Left kidney (tissue), 8 donors: ENCODE results near the gene NUTM2D. TPM values are rescaled to one million over a fixed set of nuclear protein-coding genes. Genes with fewer than 3 reads are reported as not detected.
A peak's percentile ranks its signal among the peaks of the same experiment; 100 is the strongest.
"Not testable (repeated sequence)": the region's sequence is repeated elsewhere in the genome, so short reads cannot be mapped to it uniquely, and the experiment has no call there.

Source experiments
- DNase-seq: peaks from one replicate; pipeline ENCODE4 v3.0.0-alpha.2; 2013
- long read RNA-seq, 8 donors: transcript quantifications; one replicate each; lab custom pipeline, GENCODE V29; 2026
- polyA plus RNA-seq: library from polyadenylated mRNA; unstranded; fragments of 120-200 nt; gene quantifications from one replicate; pipeline ENCODE4 v1.2.1, GENCODE V29; 2013; ENCODE audit not compliant: insufficient read length

NUTM2D gene
- polyA plus RNA-seq, result 12.7 TPM
- long read RNA-seq, donor 1, result 0 reads
- long read RNA-seq, donor 2, result 0 reads
- long read RNA-seq, donor 3, result 0 reads
- long read RNA-seq, donor 4, result 0 reads
- long read RNA-seq, donor 5, result 0 reads
- long read RNA-seq, donor 6, partial matches to known transcripts, result 0 of 2 reads
- long read RNA-seq, donor 6, other reads (novel, unspliced or antisense), result 0 of 2 reads
- long read RNA-seq, donor 7, result 0 reads
- long read RNA-seq, donor 8, result 0 reads

- not testable (repeated sequence) for DNase-seq
Observed at GRCh38 chr10:87357444-87357843, at the start of gene NUTM2D. Gene NUTM2D, plus strand, starts transcription at chr10:87357744. Its CDS starts 522 bp downstream, at chr10:87358266.

DNA sequence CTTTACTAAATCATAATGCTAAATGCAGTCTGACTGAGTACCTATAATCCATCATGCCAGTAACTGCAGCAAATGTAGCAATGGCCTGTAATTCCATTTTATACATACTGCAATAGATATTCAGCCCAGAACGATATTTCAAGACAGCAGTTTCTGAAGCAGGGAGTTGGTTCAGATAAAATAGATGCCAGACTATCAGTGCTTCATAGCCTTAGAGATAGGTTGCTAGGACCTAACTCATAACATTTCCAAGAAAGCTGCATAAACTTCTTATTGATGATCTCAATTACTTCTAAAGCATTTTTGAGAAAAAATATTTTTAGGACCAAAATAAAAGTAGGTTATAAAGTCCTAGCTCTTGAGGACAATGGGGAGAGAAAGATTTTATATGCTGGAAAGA is 48.8 kb upstream of the NUTM2D start:
- not testable (repeated sequence) for DNase-seq

DNA sequence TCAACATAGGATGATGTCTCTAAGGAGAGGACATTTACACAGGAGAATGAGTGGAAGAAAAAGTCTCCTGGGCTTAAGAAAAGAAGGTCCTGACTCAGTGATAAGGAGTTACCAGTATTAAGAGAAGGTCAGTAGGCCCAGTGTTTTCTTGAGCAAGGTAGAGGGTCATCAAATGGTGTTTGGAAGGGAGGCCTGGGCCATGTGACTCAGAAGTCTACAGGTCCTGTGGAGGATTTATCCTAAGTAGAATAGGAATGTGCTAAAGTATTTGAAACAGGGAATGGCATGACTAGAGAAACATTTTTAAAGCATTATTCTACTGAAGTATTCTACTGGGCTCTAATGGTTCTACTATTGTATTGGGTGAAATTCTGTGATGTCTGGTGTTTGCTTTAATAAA is 47.9 kb upstream of the NUTM2D start:
- DNase-seq, result not testable (repeated sequence)

GRCh38 chr10:87311521-87311920 is 46.0 kb upstream of the NUTM2D start:
- not testable (repeated sequence) for DNase-seq

DNA sequence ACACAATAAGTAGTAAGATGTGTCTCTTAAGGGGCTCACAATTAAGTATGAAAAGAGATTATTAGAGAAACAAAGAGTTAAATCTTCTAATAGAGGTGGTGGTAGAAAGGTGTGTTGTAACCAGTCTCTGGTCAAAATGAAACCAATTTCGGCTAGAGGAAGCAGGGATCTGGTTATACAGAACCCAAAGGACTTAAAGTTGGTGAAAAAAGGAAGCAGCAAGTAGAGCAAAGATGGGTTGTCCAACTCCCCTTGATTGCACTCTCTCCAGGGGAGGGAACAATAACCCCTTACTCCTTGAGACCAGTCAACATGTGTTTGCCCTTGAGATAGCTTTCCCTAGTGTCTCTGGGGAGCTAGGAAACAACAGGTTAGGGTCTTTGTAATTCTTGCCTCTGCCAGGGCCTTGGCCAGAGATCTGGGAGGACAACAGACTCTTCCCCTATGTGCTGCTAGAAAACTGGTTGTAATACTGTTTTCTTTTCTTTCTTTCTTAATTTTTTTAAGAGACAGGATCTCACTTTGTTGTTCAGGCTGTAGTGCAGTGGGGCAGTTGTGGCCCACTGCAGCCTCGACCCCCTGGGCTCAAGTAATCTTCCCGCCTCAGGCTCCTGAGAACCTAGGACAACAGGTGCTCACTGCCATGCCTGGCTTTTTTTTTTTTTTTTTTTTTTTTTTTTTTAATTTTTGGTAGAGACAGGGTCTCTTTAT is 43.7 kb upstream of the NUTM2D start:
- not testable (repeated sequence) for DNase-seq

- DNase-seq, result not testable (repeated sequence)
Observed at GRCh38 chr10:87314360-87314973, 43.1 kb upstream of the NUTM2D start.

DNA sequence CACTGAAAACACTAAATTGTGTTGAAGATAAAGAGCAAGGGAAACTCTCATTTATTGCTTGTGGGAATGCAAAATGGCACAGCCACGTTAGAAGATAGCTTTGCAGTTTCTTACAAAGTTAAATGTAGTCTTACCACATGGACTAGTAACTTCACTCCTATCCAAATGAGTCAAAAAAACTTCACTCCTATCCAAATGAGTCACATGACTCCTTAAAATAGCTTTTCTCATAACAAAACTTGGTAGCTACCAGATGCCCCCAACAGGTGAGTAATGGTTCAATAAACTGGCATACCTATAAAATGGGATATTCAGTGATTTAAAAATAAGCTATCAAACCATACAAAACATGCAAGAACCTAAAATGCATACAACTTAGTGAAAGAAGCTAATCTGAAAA is 36.0 kb upstream of the NUTM2D start:
- DNase-seq, result not testable (repeated sequence)

GRCh38 chr10:87324559-87324958 is 33.0 kb upstream of the NUTM2D start:
- not testable (repeated sequence) for DNase-seq

DNA sequence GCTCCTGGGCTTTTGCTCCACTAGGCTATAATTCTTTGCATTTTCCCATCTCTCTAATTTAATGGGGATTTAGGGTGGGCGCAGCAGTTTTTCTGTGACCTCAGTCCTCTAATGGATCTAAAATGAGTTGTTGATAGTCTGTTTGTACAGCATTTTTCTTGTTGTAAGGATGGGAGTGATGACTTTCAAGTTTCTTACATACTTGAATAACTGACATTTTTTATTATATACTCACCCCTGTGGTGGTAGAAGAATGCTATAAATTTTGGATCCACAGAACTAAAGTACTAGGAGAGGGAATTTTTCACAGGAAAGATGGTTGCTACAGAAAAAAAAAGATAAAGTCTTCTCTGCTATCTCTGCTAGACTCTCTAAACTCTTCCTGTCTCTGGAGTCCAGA is 29.6 kb upstream of the NUTM2D start:
- not testable (repeated sequence) for DNase-seq

DNA sequence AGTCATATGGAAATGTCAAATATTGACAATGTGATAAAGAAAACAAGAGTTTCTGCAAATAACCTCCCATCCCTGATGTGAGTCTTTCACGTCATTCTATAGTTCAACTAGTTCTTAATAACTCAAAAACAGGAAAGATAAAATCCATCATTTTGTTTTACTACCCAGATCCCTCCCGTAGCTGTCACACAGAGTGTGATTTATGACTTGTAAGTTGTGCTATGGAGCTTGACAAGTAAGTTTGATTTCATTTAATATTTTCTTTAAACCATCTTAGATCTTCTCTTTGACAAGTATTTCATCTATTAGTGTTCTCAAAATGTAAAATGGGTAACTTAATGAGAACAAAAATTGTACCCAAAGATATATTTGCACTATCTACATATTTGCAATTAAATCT is 28.4 kb upstream of the NUTM2D start:
- DNase-seq, result not testable (repeated sequence)

- not testable (repeated sequence) for DNase-seq
Observed at GRCh38 chr10:87332687-87333086, 24.9 kb upstream of the NUTM2D start.

DNA sequence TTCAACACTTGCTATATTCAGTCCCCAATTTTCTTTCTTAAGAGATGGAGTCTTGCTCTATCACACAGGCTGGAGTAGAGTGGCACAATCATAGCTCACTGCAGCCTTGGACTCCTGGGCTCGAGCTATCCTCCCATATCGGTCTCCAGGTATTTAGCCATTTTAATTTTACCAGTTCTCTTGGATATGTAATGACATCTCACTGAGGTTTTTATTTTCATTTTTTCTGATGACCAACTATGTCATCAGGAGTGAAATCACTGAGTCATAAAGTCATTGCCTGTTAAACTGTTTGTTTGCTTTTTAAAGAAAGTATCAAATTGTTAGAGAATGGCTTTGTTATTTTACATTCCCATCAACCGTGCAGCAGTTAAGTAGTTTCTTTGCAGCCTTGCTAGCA is 17.1 kb upstream of the NUTM2D start:
- DNase-seq, result not testable (repeated sequence)

- not testable (repeated sequence) for DNase-seq
Observed at GRCh38 chr10:87341546-87342142, 15.9 kb upstream of the NUTM2D start.

- peak; percentile 77 for DNase-seq
Observed at GRCh38 chr10:87342249-87342710, 15.3 kb upstream of the NUTM2D start.

DNA sequence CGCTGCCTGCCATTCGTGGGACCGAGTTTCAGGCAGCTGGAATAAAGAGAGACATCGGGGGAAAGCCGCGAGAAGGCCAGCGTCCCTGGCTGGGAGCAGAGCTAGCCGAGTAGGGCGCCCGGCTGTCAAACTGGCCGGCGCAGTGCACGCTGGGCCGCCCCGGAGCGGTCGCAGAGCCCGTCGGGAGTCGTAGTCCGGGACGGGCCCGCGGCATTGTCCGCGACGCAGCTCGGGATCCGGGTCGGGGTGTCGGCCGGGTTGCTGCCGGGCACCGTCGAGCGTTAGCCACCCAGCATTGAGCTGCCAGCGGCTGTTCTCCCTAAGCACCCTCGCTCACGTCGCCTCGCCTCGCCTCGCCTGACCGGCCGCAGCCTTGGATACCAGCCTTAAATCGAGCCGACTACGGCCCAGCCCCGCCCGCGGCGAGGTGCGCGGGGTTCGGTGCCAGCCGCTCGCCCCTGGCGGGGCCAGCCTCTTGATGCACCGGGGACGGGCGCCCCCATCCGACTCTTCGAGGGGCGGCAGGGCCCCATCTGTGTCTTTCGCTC is 14.8 kb upstream of the NUTM2D start:
- DNase-seq, result peak; percentile 73

GRCh38 chr10:87345743-87346142 is 11.8 kb upstream of the NUTM2D start:
- not testable (repeated sequence) for DNase-seq

- not testable (repeated sequence) for DNase-seq
Observed at GRCh38 chr10:87350161-87350560, 7.4 kb upstream of the NUTM2D start.

DNA sequence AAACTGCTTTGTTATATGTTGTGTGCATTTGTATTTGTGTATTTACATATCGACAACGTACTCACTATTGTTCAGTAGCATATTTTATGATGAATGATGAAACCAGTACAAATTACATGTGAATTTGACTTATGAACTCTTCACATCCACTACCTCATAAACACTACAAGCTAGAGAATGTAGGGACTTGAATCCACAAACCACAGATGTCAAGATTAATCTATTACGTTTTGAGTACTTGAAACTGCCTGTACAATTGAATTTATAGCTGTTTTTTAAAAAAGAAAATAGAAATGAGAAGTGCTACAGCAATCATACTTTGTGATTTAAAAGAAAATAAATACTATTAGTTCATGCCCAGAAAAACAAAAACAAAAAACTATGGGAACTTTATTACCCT is 4.7 kb upstream of the NUTM2D start:
- DNase-seq, result not testable (repeated sequence)

DNA sequence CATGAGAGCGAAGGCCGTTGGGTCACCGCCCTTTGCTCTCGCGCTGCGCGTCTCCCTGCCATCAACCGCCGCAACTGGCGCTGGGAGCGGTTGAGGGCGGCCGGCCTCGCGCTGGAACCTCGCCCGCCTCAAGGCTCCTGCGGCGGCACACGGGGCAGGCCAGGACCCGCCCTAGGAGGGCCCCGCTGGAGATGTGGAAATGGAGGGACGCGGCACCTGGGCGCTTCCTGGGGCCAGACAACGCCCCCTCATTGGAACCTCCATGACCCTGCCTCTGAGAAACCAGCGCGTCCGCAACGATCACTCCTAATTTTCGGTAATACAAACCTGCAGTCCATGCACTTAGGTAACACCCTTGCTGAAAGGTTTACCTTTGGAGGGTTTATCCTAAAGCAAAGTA is 2.4 kb upstream of the NUTM2D start:
- DNase-seq, result not testable (repeated sequence)

DNA sequence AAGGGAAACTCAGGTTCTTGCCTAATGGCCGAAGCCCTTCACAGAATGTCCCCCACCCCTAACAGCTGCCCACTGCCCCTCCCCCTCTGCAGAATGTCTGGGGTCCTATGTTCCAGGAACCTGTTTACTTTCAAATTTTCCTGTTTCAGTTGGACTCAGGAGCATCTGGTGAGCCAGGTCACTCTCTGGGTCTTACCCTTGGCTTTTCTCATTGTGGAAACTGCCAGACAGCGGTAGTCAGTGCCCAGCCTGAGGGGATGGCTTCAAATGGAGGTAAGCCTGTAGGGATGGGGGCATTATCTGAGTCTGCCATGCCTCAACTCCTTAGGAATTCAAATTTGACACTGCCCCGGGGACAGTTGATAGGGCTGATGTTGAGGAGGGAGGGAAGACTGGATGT is 615 bp downstream of the NUTM2D start:
- DNase-seq, result not testable (repeated sequence)

DNA sequence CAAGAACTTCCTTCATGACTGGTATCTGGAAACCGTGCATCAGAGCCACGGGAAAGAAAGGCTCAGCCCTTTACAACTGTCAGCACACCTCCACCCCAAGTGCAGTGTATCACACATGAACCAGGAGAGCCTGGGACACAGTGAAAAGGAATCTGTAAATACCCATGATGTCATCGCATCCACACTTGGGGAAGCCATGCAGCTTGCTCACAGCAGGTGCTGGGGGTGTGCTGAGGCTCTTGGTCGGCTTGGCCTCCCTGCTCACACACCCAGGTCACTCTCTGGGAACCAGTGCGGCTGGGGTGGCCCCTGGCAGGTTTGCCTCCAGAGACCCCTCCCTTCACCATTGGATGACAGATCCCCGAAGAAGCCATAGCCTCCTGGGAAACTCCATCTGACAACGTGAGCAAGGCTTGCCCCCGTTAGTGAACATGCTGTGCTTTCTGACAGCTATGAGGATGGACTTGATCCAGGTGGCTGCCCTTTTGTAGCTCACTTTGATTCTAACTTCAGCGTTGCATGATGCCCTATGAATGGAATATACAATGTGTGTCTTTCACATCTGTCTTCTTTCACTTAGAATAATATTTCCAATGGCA is 12.1 kb downstream of the NUTM2D start:
- not testable (repeated sequence) for DNase-seq

DNA sequence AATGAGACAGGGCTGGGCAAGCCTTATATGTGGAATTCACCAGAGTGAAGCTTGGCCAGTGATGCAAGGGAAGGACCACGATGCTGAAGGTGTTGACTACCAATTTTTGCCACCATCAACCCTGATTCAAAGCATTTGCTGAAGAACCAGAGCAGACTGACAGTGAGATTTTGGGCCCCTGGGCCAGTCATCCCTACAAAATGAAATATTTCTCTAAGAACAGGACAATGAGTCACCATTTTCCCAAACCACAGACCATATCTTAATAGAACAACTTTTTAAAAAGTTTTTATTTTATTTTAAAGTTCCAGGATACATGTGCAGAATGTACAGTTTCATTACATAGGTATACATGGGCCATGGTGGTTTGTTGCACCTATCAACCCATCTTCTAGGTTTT is 16.5 kb downstream of the NUTM2D start:
- not testable (repeated sequence) for DNase-seq
